HCT116 (cell line): ENCODE measurements around the gene TBC1D2B.

Source experiments
- CBX3 ChIP-seq: IDR thresholded peaks from 2 replicates; pipeline ENCODE4 v1.6.1; 2012; ENCODE audit warnings: low read depth
- CEBPB ChIP-seq: IDR thresholded peaks from 2 replicates; pipeline ENCODE4 v1.6.1; 2012; ENCODE audit warnings: low read depth
- CTCF ChIP-seq, 3 experiments: fragments of 200-600 bp in 1 of 3; sonication (generic) in 1 of 3; IDR thresholded peaks in 2 of 3; conservative IDR thresholded peaks in 1 of 3; 2 replicates each; pipeline ENCODE4 v1.5.1; 2012 to 2017; ENCODE audit warnings: low read depth in 2 of 3, low read length in 2 of 3, antibody characterized with exemption in 1 of 3, borderline replicate concordance in 1 of 3, control low read depth in 1 of 3, mild to moderate bottlenecking in 1 of 3, mixed read lengths in 1 of 3, mixed run types in 1 of 3, moderate library complexity in 1 of 3; ENCODE audit not compliant: insufficient read depth in 1 of 3
- EGR1 ChIP-seq: IDR thresholded peaks from 2 replicates; pipeline ENCODE4 v1.6.1; 2012; ENCODE audit warnings: low read depth
- ELF1 ChIP-seq: IDR thresholded peaks from 2 replicates; pipeline ENCODE4 v1.6.1; 2012; ENCODE audit warnings: low read depth, borderline replicate concordance
- EZH2 ChIP-seq: fragments of 200-600 bp; sonication (generic); IDR thresholded peaks from 2 replicates; pipeline ENCODE4 v1.6.1; 2017; ENCODE audit warnings: antibody characterized with exemption, mixed run types
- EZH2phosphoT487 ChIP-seq: fragments of 200-600 bp; IDR thresholded peaks from 2 replicates; pipeline ENCODE4 v1.6.1; 2018; ENCODE audit warnings: antibody characterized with exemption, borderline replicate concordance
- JUND ChIP-seq: IDR thresholded peaks from 2 replicates; pipeline ENCODE4 v1.6.1; 2012
- POLR2A ChIP-seq: IDR thresholded peaks from 2 replicates; pipeline ENCODE4 v1.7.0; 2011; ENCODE audit warnings: borderline replicate concordance; ENCODE audit not compliant: insufficient read depth, insufficient read length; ENCODE audit errors: extremely low read depth
- POLR2AphosphoS5 ChIP-seq: IDR thresholded peaks from 2 replicates; pipeline ENCODE4 v1.6.1; 2011; ENCODE audit warnings: mild to moderate bottlenecking, low read depth, low read length, moderate library complexity
- SIN3A ChIP-seq: IDR thresholded peaks from 2 replicates; pipeline ENCODE4 v1.6.1; 2012; ENCODE audit warnings: low read depth
- SP1 ChIP-seq: IDR thresholded peaks from 2 replicates; pipeline ENCODE4 v1.6.1; 2012; ENCODE audit warnings: low read depth
- SRF ChIP-seq: IDR thresholded peaks from 2 replicates; pipeline ENCODE4 v1.6.1; 2012; ENCODE audit warnings: low read depth
- YY1 ChIP-seq: IDR thresholded peaks from 2 replicates; pipeline ENCODE4 v1.6.1; 2011; ENCODE audit warnings: low read length, low read depth, moderate library complexity, mild to moderate bottlenecking; ENCODE audit not compliant: insufficient replicate concordance; ENCODE audit errors: extremely low read depth

GRCh38 chr15:78108300-78109084 is 31.0 kb upstream of the TBC1D2B start:
- TF ChIP-seq CBX3 = no peak
- TF ChIP-seq POLR2A = no peak
- TF ChIP-seq SP1 = no peak
- no peak for TF ChIP-seq CEBPB
- peak; percentile 89 to 98 (median 96) for TF ChIP-seq CTCF (IDR thresholded peaks at IDR 0.05 in 2 of 3, conservative IDR thresholded peaks at IDR 0.05 in 1 of 3; ENCODE audit: borderline replicate concordance in 1 of 3, insufficient read depth in 1 of 3, low read depth in 2 of 3, low read length in 2 of 3)
- TF ChIP-seq SRF = no peak
- no peak for TF ChIP-seq POLR2AphosphoS5
- TF ChIP-seq SIN3A = no peak
- peak; percentile 33 for TF ChIP-seq YY1
- no peak for TF ChIP-seq EZH2phosphoT487
- no peak for TF ChIP-seq JUND
- TF ChIP-seq ELF1 = no peak
- no peak for TF ChIP-seq EZH2
- no peak for TF ChIP-seq EGR1
